ENCODE data around the gene LRMDA. TPM values are rescaled to one million over a fixed set of nuclear protein-coding genes. Genes with fewer than 3 reads are reported as not detected.

LRMDA gene
- total and polyA plus RNA-seq, 2 of the 4 experiments (the other 2 are of a cell fraction), result 0.07 TPM; not detected in 1

- H3K36me3 ChIP-seq (ENCODE audit: control insufficient read depth, insufficient read depth, low read length), result no peaks in the 10 kb centered on the region
- H3K9ac ChIP-seq (ENCODE audit: low read depth, low read length), result no peak overlapping the region
- WGBS, 2 experiments (ENCODE audit: extremely low coverage in 2 of 2, insufficient read length in 1 of 2), result no CpG with 5 or more reads among the region's 6 CpGs
Observed at GRCh38 chr10:75751232-75751631, 319.8 kb downstream of the LRMDA start.

More at GRCh38 chr10:75751232-75751631, 319.8 kb downstream of the LRMDA start:
- Histone ChIP-seq H3K9me3 (ENCODE audit: control insufficient read depth, insufficient read depth, low read length) (no peaks in the 10 kb centered on the region), H4K20me1 (ENCODE audit: insufficient read depth, low read length) (no peaks in the 10 kb centered on the region), H3K4me3 (ENCODE audit: insufficient read depth, low read depth, low read length) (no peak overlapping the region), H2AK9ac (replicated peaks; ENCODE audit: low read depth, low read length, poor library complexity) (no peak overlapping the region), H4K5ac (ENCODE audit: low read depth, low read length) (no peak overlapping the region), H3K27me3 (ENCODE audit: control insufficient read depth, insufficient read depth, low read length) (no peaks in the 10 kb centered on the region), H2AFZ (replicated peaks; ENCODE audit: low read length, poor library complexity) (no peak overlapping the region), H3K14ac (replicated peaks; ENCODE audit: low read depth, low read length) (no peak overlapping the region), H3K27ac (ENCODE audit: insufficient read depth, low read length) (no peak overlapping the region), H3K4ac (ENCODE audit: low read depth, low read length) (no peak overlapping the region), H3K4me1 (ENCODE audit: control insufficient read depth, insufficient read depth, low read length) (no peaks in the 10 kb centered on the region), H3K23ac (ENCODE audit: low read depth, low read length) (no peak overlapping the region), H2BK20ac (ENCODE audit: low read depth, low read length) (no peak overlapping the region), H2BK120ac (ENCODE audit: low read depth, low read length) (no peak overlapping the region), H2AK5ac (ENCODE audit: low read depth, low read length) (no peak overlapping the region), H3K18ac (ENCODE audit: low read depth, low read length) (no peak overlapping the region), H4K8ac (ENCODE audit: low read depth in 2 of 2, low read length in 2 of 2) (no peak overlapping the region), H3K4me2 (ENCODE audit: low read depth, low read length) (no peak overlapping the region), H2BK15ac (ENCODE audit: low read depth, low read length) (no peak overlapping the region), H3K56ac (ENCODE audit: extremely low read depth, insufficient read depth, low read length) (no peak overlapping the region), H3K9me1 (ENCODE audit: insufficient read depth, low read length) (no peaks in the 10 kb centered on the region), H3K79me1 (ENCODE audit: low read depth in 1 of 2, low read length in 2 of 2) (no peaks in the 10 kb centered on the region), H2BK5ac (ENCODE audit: low read depth, low read length, poor library complexity, severe bottlenecking) (no peak overlapping the region), H4K91ac (ENCODE audit: insufficient read depth, low read depth, low read length) (no peak overlapping the region)
- dilution Hi-C loops (cut with HindIII; ENCODE audit: low sequenced_read_pairs, unreplicated experiment) (no loop called here), in situ Hi-C loops (cut with MboI; ENCODE audit: low sequenced_read_pairs) (no loop called here), intact Hi-C loops (cut with micrococcal nuclease) (no loop called here)
- POLR2A ChIA-PET (ENCODE audit: unreplicated experiment), result no interaction called here
- CTCF ChIA-PET, result no interaction called here
- ATAC-seq (ENCODE audit: low read depth) (no peak), DNase-seq (no peak)
- TF ChIP-seq CEBPB (IDR thresholded peaks at IDR 0.05; ENCODE audit: low read depth, low read length), result no peak
- TF ChIP-seq RFX5 (IDR thresholded peaks at IDR 0.05; ENCODE audit: low read depth, low read length), result no peak
- no peak for TF ChIP-seq NFE2L2 (IDR thresholded peaks at IDR 0.05; ENCODE audit: low read depth, low read length)
- no peak for TF ChIP-seq BHLHE40 (IDR thresholded peaks at IDR 0.05; ENCODE audit: low read depth, low read length)
- no peak for TF ChIP-seq POLR2A (IDR thresholded peaks at IDR 0.05; ENCODE audit: low read depth, low read length)
- TF ChIP-seq MAZ (IDR thresholded peaks at IDR 0.05; ENCODE audit: borderline replicate concordance, low read depth, low read length), result no peak
- TF ChIP-seq USF2 (IDR thresholded peaks at IDR 0.05; ENCODE audit: low read depth, low read length), result no peak
- TF ChIP-seq FOS (IDR thresholded peaks at IDR 0.05; ENCODE audit: low read depth, low read length), result no peak
- no peak for TF ChIP-seq SMC3 (IDR thresholded peaks at IDR 0.05; ENCODE audit: low read depth, low read length)
- TF ChIP-seq MAFK (IDR thresholded peaks at IDR 0.05; ENCODE audit: low read depth, low read length), result no peak
- TF ChIP-seq RAD21 (IDR thresholded peaks at IDR 0.05; ENCODE audit: low read length), result no peak
- TF ChIP-seq MXI1 (IDR thresholded peaks at IDR 0.05; ENCODE audit: borderline replicate concordance, low read depth, low read length), result no peak
- TF ChIP-seq CHD1 (IDR thresholded peaks at IDR 0.05; ENCODE audit: low read depth, low read length), result no peak
- TF ChIP-seq CTCF (conservative IDR thresholded peaks at IDR 0.05; ENCODE audit: low read depth, low read length), result no peak
- TF ChIP-seq RCOR1 (IDR thresholded peaks at IDR 0.05; ENCODE audit: insufficient replicate concordance, low read length), result no peak
- no peak for TF ChIP-seq ELK1 (IDR thresholded peaks at IDR 0.05; ENCODE audit: borderline replicate concordance, low read depth, low read length)
- no TSS peak for BruUV-seq (replicated peaks)

Measured in IMR-90 (cell line).